Neuronal stem cell (in vitro differentiated cells): ENCODE data around the gene GP1BA.
A peak's percentile ranks its signal among the peaks of the same experiment; 100 is the strongest.
"Not testable (repeated sequence)": the region's sequence is repeated elsewhere in the genome, so short reads cannot be mapped to it uniquely, and the experiment has no call there.

Experiments used
- DNase-seq: peaks from one replicate; pipeline ENCODE4 v3.0.0-alpha.2; 2013; ENCODE audit warnings: low spot score
- H2AFZ ChIP-seq: one replicate; pipeline ENCODE4 v1.6.1; 2013; ENCODE audit warnings: mild to moderate bottlenecking, low read length, inconsistent platforms
- H2AK5ac ChIP-seq: 2 replicates; pipeline ENCODE4 v1.6.1; 2013; ENCODE audit warnings: low read depth, mild to moderate bottlenecking, inconsistent platforms, low read length, moderate library complexity, mixed read lengths
- H2BK120ac ChIP-seq: 2 replicates; pipeline ENCODE4 v1.6.1; 2013; ENCODE audit warnings: low read depth, mild to moderate bottlenecking, inconsistent platforms, low read length, moderate library complexity, mixed read lengths
- H2BK12ac ChIP-seq: one replicate; pipeline ENCODE4 v1.6.1; 2013; ENCODE audit warnings: low read length, inconsistent platforms
- H2BK15ac ChIP-seq: 2 replicates; pipeline ENCODE4 v1.6.1; 2013; ENCODE audit warnings: mild to moderate bottlenecking, low read length, inconsistent platforms, mixed read lengths
- H2BK5ac ChIP-seq: one replicate; pipeline ENCODE4 v1.6.1; 2013; ENCODE audit warnings: inconsistent platforms, mild to moderate bottlenecking, low read length, moderate library complexity
- H3K14ac ChIP-seq: one replicate; pipeline ENCODE4 v1.6.1; 2013; ENCODE audit warnings: low read length, inconsistent platforms
- H3K18ac ChIP-seq: 2 replicates; pipeline ENCODE4 v1.6.1; 2013; ENCODE audit warnings: low read length, inconsistent platforms
- H3K23ac ChIP-seq: 2 replicates; pipeline ENCODE4 v1.6.1; 2013; ENCODE audit warnings: low read depth, mild to moderate bottlenecking, mixed read lengths, low read length, inconsistent platforms; ENCODE audit not compliant: poor library complexity
- H3K27ac ChIP-seq: replicated peaks from 3 replicates; pipeline ENCODE4 v1.5.1; 2013; ENCODE audit warnings: low read length, inconsistent platforms
- H3K27me3 ChIP-seq, 3 experiments: 2 replicates each; pipeline ENCODE4 v1.6.1; 2013; ENCODE audit warnings: low read length in 3 of 3, mild to moderate bottlenecking in 2 of 3, inconsistent platforms in 1 of 3, low read depth in 1 of 3, mixed read lengths in 1 of 3, moderate library complexity in 1 of 3; ENCODE audit not compliant: control insufficient read depth in 3 of 3, insufficient read depth in 3 of 3
- H3K36me3 ChIP-seq, 2 donors: replicated peaks in 1 of 2; 2 replicates each; pipeline ENCODE4 v1.6.1; 2013; ENCODE audit warnings: low read length in 2 of 2; ENCODE audit not compliant: control insufficient read depth in 2 of 2, insufficient read depth in 2 of 2
- H3K4ac ChIP-seq: 2 replicates; pipeline ENCODE4 v1.6.1; 2013; ENCODE audit warnings: inconsistent platforms, mild to moderate bottlenecking, low read length, moderate library complexity
- H3K4me1 ChIP-seq, 2 donors: 1 replicate in 1 of 2; 2 replicates in 1 of 2; pipeline ENCODE4 v1.6.1; 2013; ENCODE audit warnings: low read length in 2 of 2, low read depth in 1 of 2; ENCODE audit not compliant: control insufficient read depth in 2 of 2, insufficient read depth in 1 of 2
- H3K4me2 ChIP-seq: one replicate; pipeline ENCODE4 v1.6.1; 2013; ENCODE audit warnings: mild to moderate bottlenecking, low read length, inconsistent platforms; ENCODE audit not compliant: insufficient read depth, poor library complexity, severe bottlenecking
- H3K4me3 ChIP-seq, 2 donors: 2 replicates each; pipeline ENCODE4 v1.5.1; 2013; ENCODE audit warnings: low read length in 2 of 2, mild to moderate bottlenecking in 2 of 2, inconsistent platforms in 1 of 2, moderate library complexity in 1 of 2
- H3K79me1 ChIP-seq: one replicate; pipeline ENCODE4 v1.6.1; 2013; ENCODE audit warnings: low read depth, mild to moderate bottlenecking, inconsistent platforms, low read length, moderate library complexity
- H3K9ac ChIP-seq: one replicate; pipeline ENCODE4 v1.6.1; 2013; ENCODE audit warnings: mild to moderate bottlenecking, low read depth, low read length, inconsistent platforms; ENCODE audit not compliant: poor library complexity
- H3K9me3 ChIP-seq, 2 donors: replicated peaks in 1 of 2; 2 replicates each; pipeline versions ENCODE3 to v1.6.1; 2013; ENCODE audit warnings: low read length in 2 of 2, mild to moderate bottlenecking in 2 of 2, inconsistent platforms in 1 of 2, low read depth in 1 of 2, mixed read lengths in 1 of 2, moderate library complexity in 1 of 2; ENCODE audit not compliant: control insufficient read depth in 2 of 2, insufficient read depth in 1 of 2
- H4K8ac ChIP-seq: one replicate; pipeline ENCODE4 v1.6.1; 2013; ENCODE audit warnings: low read depth, mild to moderate bottlenecking, inconsistent platforms, low read length, moderate library complexity
- H4K91ac ChIP-seq: one replicate; pipeline ENCODE4 v1.6.1; 2013; ENCODE audit warnings: low read length, low read depth, mild to moderate bottlenecking, inconsistent platforms; ENCODE audit not compliant: poor library complexity
- WGBS, 2 donors: extraction: QIAGEN DNeasy Blood & Tissue Kit; methylation state at CpG; one replicate each; pipeline ENCODE4 v1.1.7; 2013; ENCODE audit warnings: missing lambda C conversion rate in 2 of 2, mixed read lengths in 1 of 2; ENCODE audit not compliant: insufficient read length in 2 of 2, insufficient replicate concordance in 1 of 2; ENCODE audit errors: extremely low coverage in 2 of 2; 5-methylcytosine and 5-hydroxymethylcytosine counted together

Gene GP1BA

GRCh38 chr17:4906642-4907041 lies 25.4 kb upstream of the GP1BA start:
- not testable (repeated sequence) for H3K27ac ChIP-seq, H3K79me1 ChIP-seq, H4K91ac ChIP-seq, DNase-seq, H2BK15ac ChIP-seq, H2BK5ac ChIP-seq, H2BK12ac ChIP-seq, H3K14ac ChIP-seq, H4K8ac ChIP-seq, H3K4me1 ChIP-seq, H3K9me3 ChIP-seq, H3K9ac ChIP-seq, H3K27me3 ChIP-seq, H2AFZ ChIP-seq, H3K23ac ChIP-seq, H2AK5ac ChIP-seq, H3K36me3 ChIP-seq, H3K4me2 ChIP-seq, H2BK120ac ChIP-seq, H3K4ac ChIP-seq, H3K4me3 ChIP-seq, H3K18ac ChIP-seq

- Histone ChIP-seq H3K9ac (peak overlapping the region; percentile 79), H3K9me3 (no peaks in the 10 kb centered on the region), H3K14ac (peak overlapping the region; percentile 57), H3K27me3 (peaks cover 0 to 2% (median 0%) of the 10 kb centered on the region in 3 experiments), H3K27ac (no peak overlapping the region), H3K23ac (no peak overlapping the region), H2AFZ (peak overlapping the region; percentile 95), H3K4me1 (peaks cover 8 to 9% of the 10 kb centered on the region in 2 donors), H2BK15ac (no peak overlapping the region), H2BK12ac (no peak overlapping the region), H3K4me2 (no peak overlapping the region), H3K18ac (peak overlapping the region; percentile 72), H4K8ac (no peak overlapping the region), H2BK120ac (no peak overlapping the region), H2BK5ac (no peak overlapping the region), H3K36me3 (no peaks in the 10 kb centered on the region), H2AK5ac (no peak overlapping the region), H3K4ac (no peak overlapping the region), H3K4me3 (peak overlapping the region in 1 of 2 donors; percentile 20), H4K91ac (no peak overlapping the region), H3K79me1 (no peaks in the 10 kb centered on the region)
- no CpG with 5 or more reads among the region's 10 CpGs for WGBS, 2 donors
- no peak for DNase-seq
Measured at GRCh38 chr17:4908301-4908700, 23.8 kb upstream of the GP1BA start.

GRCh38 chr17:4908711-4909496 lies 23.2 kb upstream of the GP1BA start:
- Histone ChIP-seq H3K27me3 (peaks cover 0 to 2% (median 0%) of the 10 kb centered on the region in 3 experiments), H3K36me3 (no peaks in the 10 kb centered on the region), H4K91ac (no peak overlapping the region), H3K4ac (no peak overlapping the region), H3K27ac (no peak overlapping the region), H4K8ac (no peak overlapping the region), H3K4me2 (no peak overlapping the region), H2BK15ac (no peak overlapping the region), H2BK12ac (no peak overlapping the region), H3K14ac (peak overlapping the region; percentile 57), H2AK5ac (no peak overlapping the region), H2BK120ac (no peak overlapping the region), H2BK5ac (no peak overlapping the region), H3K9ac (peak overlapping the region; percentile 79), H3K9me3 (no peaks in the 10 kb centered on the region), H3K4me3 (peak overlapping the region; percentile 7 to 20), H3K4me1 (peaks cover 8 to 9% of the 10 kb centered on the region in 2 donors), H3K79me1 (no peaks in the 10 kb centered on the region), H3K18ac (peak overlapping the region; percentile 36), H3K23ac (no peak overlapping the region), H2AFZ (peak overlapping the region; percentile 95)
- DNase-seq = peak; percentile 71
- WGBS, 2 donors = no CpG with 5 or more reads among the region's 20 CpGs

- H2BK15ac ChIP-seq = no peak overlapping the region
- no peak overlapping the region for H4K91ac ChIP-seq
- no peak overlapping the region for H3K4me2 ChIP-seq
- no peaks in the 10 kb centered on the region for H3K79me1 ChIP-seq
- H2BK5ac ChIP-seq = no peak overlapping the region
- no peak overlapping the region for H4K8ac ChIP-seq
- H3K4me1 ChIP-seq = peaks cover 0 to 2% of the 10 kb centered on the region in 2 donors
- no peak overlapping the region for H2BK12ac ChIP-seq
- no peak overlapping the region for H3K4ac ChIP-seq
- DNase-seq = no peak
- H3K23ac ChIP-seq = no peak overlapping the region
- no CpG with 5 or more reads among the region's 1 CpG for WGBS, 2 donors
- H3K9me3 ChIP-seq = no peaks in the 10 kb centered on the region
- H3K27me3 ChIP-seq = no peaks in the 10 kb centered on the region
- no peak overlapping the region for H2AFZ ChIP-seq
- no peak overlapping the region for H3K27ac ChIP-seq
- no peak overlapping the region for H3K9ac ChIP-seq
- H2AK5ac ChIP-seq = no peak overlapping the region
- H3K14ac ChIP-seq = no peak overlapping the region
- no peak overlapping the region for H3K4me3 ChIP-seq
- H3K18ac ChIP-seq = no peak overlapping the region
- H3K36me3 ChIP-seq = no peaks in the 10 kb centered on the region
- no peak overlapping the region for H2BK120ac ChIP-seq
Measured at GRCh38 chr17:4913994-4914393, 18.1 kb upstream of the GP1BA start.
